Measurements from ENCODE around the gene HCFC1R1.
A peak's percentile ranks its signal among the peaks of the same experiment; 100 is the strongest.
"Not testable (repeated sequence)": the region's sequence is repeated elsewhere in the genome, so short reads cannot be mapped to it uniquely, and the experiment has no call there.

Gene HCFC1R1, protein sequence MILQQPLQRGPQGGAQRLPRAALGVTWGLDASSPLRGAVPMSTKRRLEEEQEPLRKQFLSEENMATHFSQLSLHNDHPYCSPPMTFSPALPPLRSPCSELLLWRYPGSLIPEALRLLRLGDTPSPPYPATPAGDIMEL

DNA sequence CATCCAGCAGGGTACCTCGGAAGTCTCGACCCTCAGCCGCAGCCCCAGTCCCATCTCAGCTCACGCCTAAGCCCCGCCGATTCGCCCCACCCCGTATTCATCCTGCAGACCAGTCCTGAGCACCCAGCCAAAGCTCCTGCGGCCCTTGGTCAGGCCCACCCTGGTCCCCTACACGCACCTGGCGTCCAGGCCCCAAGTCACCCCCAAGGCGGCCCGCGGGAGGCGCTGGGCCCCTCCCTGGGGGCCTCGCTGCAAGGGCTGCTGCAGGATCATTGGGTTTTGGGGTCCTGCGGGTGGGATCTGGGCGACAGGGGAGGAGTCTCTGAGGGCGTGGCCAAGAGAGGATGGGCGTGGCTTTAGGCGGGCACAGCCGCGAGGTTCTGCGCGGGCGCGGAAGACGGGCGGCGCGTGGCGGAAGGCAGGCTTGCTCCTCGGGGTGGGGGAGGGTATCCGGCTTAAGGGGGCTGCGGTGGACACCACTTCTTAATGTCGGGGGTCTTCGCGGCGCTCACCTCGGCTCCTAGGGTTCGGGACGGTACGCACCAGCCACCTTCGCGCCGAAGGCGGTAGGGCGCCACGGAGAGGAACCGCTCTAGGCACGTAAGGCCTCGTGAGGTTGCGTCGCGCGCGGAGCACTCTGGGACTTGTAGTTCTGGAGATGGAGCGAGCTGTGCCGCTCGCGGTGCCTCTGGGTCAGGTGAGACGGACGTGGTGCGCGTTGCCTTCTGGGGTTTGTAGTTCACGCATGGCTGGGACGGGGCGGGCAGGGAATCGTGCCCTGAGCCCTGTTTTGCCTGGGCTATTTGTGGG, at the start of gene HCFC1R1, which contains the start of gene THOC6:
Gene HCFC1R1 (minus strand): TSS at position 274 of the 810 bp plus-strand sequence. CDS start 1 bp downstream, at position 273.
Gene THOC6 (plus strand): TSS at position 367 of the 810 bp plus-strand sequence. CDS start 292 bp downstream, at position 659.
- DNase-seq (ENCODE audit: low spot score) = peak; percentile 91

DNA sequence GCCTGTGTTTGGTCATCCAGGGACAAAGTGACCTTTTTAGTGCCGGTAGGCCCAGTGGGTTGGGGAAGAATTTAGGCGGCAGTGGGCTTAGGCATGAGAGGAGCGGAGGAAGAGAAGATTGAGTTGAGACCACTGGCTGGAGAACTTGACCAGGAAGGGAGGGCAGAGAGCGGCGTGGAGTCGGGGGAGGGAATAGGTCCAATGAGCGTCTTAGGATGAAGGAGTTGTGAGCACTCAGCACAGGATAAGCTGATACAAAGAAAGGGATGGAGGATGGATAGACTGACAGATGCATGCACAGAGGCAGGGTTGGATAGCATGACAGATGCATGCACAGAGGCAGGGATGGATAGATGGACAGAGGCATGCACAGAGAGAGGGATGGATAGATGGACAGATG, 49.7 kb upstream of the HCFC1R1 start:
- DNase-seq (ENCODE audit: low spot score) = no peak

DNA sequence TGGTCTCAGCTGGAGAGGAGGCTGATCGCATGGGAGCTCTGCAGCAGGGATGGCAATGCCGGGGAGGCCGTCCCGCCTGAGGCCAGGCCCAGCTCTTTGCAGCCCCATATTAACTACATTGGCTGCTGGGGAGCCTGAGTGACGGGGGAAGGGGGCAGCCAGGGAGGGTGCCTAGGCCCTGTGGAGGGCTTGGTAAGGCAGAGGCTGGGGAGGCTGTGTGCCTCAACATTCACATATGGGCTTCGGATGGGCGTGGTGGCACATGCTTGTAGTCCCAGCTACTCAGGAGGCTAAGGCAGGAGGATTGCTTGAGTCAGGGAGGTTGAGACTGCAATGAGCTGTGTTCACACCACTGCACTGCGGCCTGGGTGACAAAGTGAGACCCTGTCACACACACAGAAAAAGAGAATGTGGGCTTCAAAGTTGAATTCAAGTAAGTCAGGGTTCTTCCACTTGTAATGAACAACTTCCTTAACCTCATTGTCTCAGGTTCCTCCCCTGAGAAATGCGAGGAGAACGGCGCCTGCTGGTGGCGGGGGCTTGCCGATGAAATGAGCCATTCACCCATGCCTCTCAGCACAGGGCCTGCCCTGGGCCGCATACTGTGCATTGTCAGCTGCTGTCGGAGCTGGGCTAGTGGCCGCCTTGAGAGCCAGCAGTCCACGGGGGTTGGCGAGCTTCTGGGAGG, 49.0 kb upstream of the HCFC1R1 start:
- DNase-seq (ENCODE audit: low spot score) = not testable (repeated sequence)

DNA sequence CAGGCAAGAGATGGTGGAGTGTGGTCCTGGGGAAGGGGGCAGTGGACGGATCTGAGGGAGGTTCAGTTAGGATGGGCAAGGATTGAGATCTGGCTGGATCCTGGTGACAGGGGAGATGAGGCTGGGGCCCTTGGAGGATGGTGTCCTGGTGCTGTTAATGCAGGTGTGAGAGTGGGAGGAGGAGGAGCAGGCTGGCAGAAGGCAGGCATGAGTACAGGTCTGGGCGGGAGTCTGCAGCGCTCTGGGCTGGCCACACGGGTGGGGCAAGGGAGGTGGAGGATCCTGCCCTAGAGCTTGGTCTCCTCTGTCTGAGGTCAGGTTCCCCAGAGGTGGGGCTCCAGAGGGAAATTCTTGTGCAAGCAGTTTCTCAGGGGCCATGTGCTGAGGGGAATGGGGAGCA, 48.4 kb upstream of the HCFC1R1 start:
- not testable (repeated sequence) for DNase-seq (ENCODE audit: low spot score)

DNA sequence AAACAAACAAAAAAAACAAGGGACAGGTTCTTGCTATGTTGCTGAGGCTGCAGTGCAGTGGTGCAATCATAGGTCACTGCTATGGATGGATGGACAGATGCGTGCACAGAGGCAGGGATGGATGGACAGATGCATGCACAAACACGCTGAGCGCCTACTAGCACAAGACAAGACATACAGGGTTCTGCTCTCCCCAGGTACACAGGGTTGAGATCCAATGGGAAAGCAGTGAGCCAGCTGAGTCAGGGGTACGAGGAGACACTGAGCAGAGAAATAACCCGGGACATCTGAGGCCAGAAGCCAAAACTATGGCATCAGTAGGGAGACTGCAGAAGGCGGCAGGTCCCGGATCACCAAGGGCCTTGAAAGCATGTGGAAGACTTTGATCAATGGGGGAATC, 47.9 kb upstream of the HCFC1R1 start:
- DNase-seq (ENCODE audit: low spot score) = no peak

DNA sequence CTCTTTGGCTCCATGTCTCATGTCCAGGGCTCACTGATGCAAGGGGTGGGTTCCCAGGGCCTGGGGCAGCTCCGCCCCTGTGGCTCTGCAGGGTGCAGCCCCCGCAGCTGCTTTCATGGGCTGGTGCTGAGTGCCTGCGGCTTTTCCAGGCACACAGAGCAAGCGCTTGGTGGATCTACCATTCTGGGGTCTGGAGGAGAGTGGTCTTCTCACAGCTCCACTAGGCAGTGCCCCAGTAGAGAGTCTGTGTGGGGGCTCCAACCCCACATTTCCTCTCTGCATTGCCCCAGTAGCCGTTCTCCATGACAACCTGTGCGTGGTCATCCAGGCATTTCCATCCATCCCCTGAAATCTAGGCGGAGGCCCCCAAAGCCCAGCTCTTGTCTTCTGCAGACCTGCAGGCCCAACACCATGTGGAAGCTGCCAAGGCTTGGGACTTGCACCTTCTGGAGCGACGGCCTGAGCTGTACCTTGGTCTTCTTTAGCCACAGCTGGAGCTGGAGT, 46.9 kb upstream of the HCFC1R1 start:
- DNase-seq (ENCODE audit: low spot score) = no peak

DNA sequence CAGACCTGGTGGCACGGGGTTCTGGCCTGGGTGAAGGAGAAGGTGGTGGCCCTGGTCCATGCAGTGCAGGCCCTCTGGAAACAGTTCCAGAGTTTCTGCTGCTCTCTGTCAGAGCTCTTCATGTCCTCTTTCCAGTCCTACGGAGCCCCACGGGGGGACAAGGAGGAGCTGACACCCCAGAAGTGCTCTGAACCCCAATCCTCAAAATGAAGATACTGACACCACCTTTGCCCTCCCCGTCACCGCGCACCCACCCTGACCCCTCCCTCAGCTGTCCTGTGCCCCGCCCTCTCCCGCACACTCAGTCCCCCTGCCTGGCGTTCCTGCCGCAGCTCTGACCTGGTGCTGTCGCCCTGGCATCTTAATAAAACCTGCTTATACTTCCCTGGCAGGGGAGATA, 45.4 kb upstream of the HCFC1R1 start:
- not testable (repeated sequence) for DNase-seq (ENCODE audit: low spot score)

DNA sequence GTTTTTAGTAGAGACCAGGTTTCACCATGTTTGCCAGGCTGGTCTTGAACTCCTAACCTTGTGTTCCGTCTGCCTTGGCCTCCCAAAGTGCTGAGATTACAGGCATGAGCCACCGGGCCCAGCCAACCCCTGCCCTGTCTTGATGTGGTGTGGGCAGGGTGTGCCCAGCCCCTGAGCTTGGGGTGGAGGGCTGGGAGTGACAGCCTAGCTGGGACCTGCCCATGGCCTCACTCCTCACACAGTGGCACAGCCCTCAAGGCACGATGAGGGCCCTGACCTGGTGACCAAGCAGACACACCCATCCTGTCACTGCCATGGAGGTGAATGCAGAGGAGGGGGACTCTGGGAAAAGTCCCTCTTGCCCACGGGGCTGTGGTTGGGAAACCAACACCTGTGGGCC, 44.7 kb upstream of the HCFC1R1 start:
- no peak for DNase-seq (ENCODE audit: low spot score)

DNA sequence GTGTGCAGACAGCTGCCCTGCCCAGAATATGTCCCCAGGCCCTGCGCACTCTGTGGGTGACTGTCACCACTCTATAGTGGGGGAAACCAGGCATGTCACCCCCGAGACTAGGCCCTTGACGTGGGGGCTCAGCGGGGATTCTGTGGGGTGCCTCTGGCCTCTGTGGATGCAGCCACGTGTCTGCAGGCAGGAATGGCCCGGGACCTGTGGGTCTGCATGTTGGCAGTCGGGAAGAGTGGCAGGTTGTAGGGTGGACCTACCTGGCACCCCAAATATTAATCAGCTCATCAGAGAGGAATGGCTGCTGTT, 42.7 kb upstream of the HCFC1R1 start:
- DNase-seq (ENCODE audit: low spot score) = no peak

DNA sequence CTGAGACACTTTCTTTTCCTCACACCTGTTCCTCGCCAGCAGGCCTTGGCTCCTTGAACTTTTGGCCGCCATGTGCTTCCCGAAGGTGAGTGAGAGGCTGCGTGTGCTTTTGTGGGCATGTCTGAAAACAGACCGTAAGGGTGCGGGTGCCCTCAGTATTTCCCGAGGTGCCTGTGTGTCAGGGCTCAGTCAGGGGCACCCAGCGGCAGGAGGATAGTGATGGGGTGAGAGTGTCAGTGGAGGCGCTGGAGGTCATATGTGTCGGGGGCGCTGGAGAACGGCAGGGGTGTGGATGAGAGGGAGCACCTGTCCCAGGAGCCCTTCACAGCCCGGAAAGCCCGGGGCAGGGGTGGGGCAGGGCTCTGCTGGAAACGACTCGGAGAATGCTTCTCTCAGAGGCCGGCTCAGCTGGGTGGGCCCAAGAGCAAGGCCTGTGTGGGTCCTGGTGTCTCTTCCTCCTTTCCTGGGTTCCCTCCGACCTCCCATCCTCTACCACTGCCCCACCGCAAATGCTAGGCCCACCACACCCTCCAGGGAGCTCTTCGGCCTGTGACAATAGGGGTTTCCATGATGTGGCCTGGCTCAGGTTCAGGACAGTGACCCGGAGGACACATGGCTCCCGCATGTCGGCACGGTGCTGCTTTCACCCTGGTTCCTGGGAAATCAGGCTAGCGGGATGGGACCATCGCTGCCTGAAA, 42.1 kb upstream of the HCFC1R1 start:
- no peak for DNase-seq (ENCODE audit: low spot score)

DNA sequence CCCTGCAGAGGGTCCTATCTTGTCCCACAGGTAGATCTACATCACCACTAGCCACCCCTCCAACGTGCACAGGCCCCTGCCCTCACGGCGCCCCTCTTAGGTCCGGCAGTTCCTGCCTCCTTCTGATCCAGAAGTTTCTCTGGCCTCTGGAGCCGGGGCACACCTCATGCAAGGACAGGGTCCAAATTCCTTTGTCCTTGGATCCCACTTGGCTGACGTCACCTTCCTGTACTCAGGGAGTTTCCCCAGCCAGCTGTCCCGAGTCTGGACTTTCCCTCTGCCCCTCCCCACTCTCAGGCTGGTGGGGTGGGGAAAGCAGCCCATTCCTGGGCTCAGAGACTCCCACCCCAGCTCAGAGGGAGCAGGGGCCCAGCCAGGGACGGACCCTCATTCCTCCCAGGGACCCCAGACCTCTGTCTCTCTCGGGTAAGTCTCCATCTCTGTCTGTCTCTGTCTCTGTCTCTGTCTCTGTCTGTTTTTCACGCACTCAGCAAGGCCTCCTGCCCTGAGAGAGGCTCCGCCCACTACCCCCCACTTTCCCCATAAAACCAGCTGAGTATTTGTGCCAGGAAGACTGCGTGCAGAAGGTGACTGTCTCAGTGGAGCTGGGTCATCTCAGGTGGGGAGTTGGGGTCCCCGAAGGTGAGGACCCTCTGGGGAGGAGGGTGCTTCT, 41.5 kb upstream of the HCFC1R1 start, which contains the start of gene IL32:
Gene IL32 (plus strand): TSS at position 572 of the 673 bp plus-strand sequence. CDS start 172 bp downstream, outside the sequence.
- DNase-seq (ENCODE audit: low spot score) = peak; percentile 63

DNA sequence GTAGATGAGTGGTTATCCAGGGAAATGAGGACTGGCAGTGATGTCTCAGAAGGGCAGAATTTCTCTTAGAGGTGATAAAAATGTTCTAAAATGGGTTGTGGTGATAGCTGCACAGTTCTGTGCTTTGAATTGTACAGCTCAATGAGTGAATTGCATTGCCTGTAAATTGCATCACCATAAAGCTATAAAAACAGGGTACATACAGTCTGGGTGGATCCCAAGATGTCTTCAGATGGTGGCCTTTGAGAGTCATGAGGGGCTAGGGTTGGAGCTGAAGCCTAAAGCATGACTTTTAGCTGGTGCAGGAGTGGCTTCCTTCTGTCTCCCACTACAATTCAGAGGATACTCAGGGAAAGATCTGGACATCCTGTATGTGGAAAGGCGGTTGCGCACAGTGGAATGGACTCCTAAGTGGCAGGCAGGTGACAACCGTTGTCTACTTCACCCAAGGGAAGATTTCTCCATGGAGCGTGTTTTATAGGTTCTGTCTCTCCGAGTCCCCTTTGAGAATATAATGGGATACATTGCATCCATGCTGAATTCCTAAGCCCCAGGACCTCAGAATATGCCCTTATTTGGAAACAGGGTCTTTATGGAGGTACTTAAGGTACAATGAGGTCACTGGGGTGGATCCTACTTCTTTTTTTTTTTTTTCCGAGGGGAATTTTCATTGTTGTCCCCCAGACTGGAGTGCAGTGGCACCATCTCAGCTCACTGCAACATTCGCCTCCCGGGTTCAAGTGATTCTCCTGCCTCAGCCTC, 40.1 kb upstream of the HCFC1R1 start:
- no peak for DNase-seq (ENCODE audit: low spot score)

DNA sequence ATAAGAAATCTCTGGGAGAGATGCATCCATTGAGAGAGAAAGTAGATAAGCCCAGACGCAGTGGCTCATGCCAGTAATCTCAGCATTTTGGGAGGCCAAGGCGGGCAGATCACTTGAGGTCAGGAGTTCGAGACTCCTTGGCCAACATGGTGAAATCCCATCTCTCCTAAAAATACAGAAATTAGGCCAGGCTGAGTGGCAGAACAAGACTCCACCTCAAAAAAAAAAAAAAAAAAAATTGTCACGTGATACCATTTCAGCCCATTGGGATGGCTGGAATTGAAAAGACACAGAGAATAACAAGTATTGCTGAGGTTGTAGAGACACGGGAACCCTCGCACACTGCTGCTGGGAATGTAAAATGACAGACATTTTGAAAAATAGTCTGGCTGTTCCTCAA, 38.8 kb upstream of the HCFC1R1 start:
- no peak for DNase-seq (ENCODE audit: low spot score)

DNA sequence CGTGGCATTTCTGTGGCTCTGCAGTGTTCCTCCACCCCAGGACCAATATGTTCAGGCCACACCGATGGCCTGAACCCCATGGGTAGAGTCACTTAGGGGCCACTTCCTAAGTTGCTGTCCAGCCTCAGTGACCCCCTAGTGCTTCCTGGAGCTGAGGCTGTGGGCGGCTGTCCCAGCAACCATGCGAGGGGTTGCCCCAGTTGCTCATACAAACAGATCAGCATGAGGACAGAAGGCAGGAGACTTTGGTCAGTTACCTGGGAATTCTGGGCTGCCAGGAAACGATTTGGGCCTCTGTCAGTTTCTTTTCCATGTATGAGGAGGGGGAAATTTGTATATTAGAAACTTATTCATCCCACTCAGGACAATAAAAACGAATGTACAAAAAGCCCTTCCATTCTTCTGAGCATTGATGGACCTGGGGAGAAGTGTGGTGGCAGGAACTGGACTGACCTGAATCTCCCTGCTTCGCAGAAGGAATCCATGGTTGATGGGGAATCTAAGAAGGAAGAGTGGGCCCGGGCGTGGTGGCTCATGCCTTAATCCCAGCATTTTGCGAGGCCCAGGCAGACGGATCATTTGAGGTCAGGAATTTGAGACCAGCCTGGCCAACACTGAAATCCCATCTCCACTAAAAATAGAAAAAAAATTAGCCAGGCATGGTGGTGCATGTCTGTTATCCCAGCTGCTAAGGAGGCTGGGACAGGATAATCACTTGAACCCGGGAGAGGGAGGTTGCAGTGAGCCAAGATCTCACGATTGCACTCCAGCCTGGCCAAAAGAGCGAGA, 36.8 kb upstream of the HCFC1R1 start:
- no peak for DNase-seq (ENCODE audit: low spot score)

DNA sequence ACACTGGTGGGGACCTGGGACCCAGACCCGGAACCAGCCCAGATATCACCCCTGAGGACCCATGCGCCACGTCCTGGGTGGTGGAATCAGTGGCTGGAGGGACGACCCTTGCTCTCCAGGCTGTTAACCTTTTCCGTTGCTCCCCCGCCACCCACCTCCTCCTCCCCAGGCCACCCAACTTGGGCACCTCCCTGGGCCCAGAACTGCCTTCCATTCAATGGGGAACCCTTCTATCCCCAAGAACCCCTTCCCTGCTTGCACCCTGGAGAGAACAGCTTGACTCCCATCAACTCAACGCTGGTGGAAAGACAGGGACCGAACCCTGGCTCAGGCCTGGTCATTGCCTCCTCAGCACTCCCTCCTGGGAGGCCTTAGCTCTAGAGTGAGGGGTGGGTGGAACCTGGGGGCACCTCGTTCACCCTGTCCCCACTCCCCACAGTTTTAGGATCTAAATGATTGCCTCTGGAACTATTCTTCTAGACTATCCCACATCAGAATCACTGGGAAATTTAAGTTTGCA, 36.0 kb upstream of the HCFC1R1 start:
- no peak for DNase-seq (ENCODE audit: low spot score)

DNA sequence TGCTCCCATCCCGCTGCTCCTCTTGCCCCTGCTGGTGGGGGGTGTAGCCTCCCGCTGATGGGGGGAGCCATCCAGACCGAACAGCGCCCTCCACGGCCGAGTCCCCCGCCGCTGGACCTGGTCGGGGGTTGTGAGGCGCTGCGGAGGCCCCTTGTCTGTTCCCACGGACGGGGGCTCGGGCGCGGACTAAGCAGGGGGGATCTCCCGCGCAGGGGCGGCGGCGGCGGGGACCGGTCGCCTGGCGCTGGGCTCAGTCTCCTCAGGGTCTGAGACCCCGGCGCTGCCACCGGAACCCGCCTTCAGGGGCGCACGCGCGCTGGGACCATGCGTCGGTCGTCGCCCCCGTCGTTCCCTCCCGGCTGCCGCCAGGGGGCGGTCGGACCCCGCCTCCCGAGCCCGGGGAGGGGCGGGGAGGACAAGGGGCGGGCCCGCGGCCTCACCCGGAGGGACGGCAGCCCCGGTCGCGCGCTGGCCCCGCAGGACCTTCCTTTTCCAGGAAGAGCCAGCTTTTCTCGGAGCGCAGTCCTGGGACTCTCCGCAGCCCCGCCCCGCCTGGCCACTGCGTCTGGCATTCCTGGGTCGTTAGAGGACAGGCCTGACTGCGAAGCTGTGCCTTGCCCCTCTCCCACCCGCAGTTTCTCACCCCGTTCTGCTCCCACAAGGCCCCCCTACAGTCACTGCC, 35.4 kb upstream of the HCFC1R1 start:
- DNase-seq (ENCODE audit: low spot score) = peak; percentile 71

DNA sequence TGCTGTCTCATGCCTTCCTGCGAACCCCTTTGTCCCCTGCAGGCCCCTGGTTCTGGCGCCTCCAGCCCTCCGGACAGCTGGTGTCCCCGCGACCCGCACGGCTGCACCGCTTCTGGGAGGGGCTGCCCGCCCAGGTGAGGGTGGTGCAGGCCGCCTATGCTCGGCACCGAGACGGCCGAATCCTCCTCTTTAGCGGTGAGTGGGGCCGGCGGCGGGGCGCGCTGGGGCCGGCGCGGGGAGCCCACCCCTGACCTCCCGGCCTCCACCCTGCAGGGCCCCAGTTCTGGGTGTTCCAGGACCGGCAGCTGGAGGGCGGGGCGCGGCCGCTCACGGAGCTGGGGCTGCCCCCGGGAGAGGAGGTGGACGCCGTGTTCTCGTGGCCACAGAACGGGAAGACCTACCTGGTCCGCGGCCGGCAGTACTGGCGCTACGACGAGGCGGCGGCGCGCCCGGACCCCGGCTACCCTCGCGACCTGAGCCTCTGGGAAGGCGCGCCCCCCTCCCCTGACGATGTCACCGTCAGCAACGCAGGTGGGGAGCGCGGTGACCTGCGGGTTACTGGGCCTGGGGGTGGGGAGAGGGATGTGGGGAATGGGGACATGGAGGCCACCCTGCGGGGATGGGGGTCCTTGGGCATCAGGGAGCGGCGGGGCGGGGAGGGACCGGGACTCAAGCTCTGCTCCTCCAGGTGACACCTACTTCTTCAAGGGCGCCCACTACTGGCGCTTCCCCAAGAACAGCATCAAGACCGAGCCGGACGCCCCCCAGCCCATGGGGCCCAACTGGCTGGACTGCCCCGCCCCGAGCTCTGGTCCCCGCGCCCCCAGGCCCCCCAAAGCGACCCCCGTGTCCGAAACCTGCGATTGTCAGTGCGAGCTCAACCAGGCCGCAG, 34.6 kb upstream of the HCFC1R1 start:
- DNase-seq (ENCODE audit: low spot score) = no peak

All from HuH-7.5 (cell line).